ENCODE data around the gene TTLL5. TPM values are rescaled to one million over a fixed set of nuclear protein-coding genes. Genes with fewer than 3 reads are reported as not detected.

The TTLL5 gene
- total RNA-seq, 1 donor from 2014 or later = 15.5 TPM

DNA sequence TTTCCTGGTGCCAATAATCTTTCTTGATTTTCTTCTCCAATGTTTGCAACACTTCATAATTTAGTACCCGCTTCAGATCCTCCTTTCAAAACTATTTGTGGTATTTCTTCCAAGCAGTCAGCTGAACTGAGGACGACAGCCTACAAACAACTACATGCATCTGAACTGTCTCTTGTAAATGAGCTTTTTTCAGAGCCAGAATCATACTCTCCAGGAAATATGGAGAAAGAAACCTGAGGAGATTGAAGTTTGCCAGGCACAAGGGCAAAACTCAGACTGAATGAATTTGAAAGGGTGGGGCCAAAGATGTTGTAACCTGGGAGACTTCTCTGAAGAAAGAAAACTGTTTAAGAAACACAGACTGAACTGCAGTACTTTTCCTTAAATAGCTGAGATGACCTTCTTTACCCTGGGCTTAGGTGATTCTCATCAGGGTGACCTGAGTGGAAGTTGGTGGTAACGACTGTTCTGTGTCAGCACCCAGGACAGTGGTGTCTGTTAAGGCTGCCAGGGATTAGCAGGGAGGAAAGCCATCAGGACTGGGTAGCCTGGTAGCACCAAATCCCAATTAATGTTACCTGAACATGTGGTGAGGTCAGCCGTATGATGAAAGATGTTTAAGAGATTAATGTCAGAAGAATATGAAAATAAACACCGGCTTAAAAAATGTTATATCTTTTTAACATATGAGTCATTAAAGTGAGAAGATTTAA lies 225.7 kb downstream of the TTLL5 start:
- peak; percentile 34 for DNase-seq (ENCODE audit: low read depth)
- TF ChIP-seq, protein P1, sequence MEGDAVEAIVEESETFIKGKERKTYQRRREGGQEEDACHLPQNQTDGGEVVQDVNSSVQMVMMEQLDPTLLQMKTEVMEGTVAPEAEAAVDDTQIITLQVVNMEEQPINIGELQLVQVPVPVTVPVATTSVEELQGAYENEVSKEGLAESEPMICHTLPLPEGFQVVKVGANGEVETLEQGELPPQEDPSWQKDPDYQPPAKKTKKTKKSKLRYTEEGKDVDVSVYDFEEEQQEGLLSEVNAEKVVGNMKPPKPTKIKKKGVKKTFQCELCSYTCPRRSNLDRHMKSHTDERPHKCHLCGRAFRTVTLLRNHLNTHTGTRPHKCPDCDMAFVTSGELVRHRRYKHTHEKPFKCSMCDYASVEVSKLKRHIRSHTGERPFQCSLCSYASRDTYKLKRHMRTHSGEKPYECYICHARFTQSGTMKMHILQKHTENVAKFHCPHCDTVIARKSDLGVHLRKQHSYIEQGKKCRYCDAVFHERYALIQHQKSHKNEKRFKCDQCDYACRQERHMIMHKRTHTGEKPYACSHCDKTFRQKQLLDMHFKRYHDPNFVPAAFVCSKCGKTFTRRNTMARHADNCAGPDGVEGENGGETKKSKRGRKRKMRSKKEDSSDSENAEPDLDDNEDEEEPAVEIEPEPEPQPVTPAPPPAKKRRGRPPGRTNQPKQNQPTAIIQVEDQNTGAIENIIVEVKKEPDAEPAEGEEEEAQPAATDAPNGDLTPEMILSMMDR (IDR thresholded peaks at IDR 0.05; ENCODE audit: insufficient read depth, low read length, severe bottlenecking) = no peak
- no peak for FAIRE-seq

GRCh38 chr14:75888945-75889344 lies 227.9 kb downstream of the TTLL5 start:
- FAIRE-seq = no peak
- no peak for DNase-seq (ENCODE audit: low read depth)
- TF ChIP-seq, protein P1 (IDR thresholded peaks at IDR 0.05; ENCODE audit: insufficient read depth, low read length, severe bottlenecking) = no peak
- Histone ChIP-seq H3K4me3 (ENCODE audit: low read depth, low read length) (no peak overlapping the region), H3K36me3 (ENCODE audit: control insufficient read depth, insufficient read depth, low read length) (no peaks in the 10 kb centered on the region), H3K27me3 (ENCODE audit: control insufficient read depth, insufficient read depth, low read length) (no peaks in the 10 kb centered on the region)

More for the DNA sequence above, 225.7 kb downstream of the TTLL5 start:
- Histone ChIP-seq H3K27me3 (ENCODE audit: control insufficient read depth, insufficient read depth, low read length) (no peaks in the 10 kb centered on the region), H3K4me3 (ENCODE audit: low read depth, low read length) (no peak overlapping the region), H3K36me3 (ENCODE audit: control insufficient read depth, insufficient read depth, low read length) (no peaks in the 10 kb centered on the region)

GRCh38 chr14:75896341-75896740 lies 235.3 kb downstream of the TTLL5 start:
- DNase-seq (ENCODE audit: low read depth) (no peak), FAIRE-seq (no peak)
- Histone ChIP-seq H3K27me3 (ENCODE audit: control insufficient read depth, insufficient read depth, low read length) (no peaks in the 10 kb centered on the region), H3K36me3 (ENCODE audit: control insufficient read depth, insufficient read depth, low read length) (no peaks in the 10 kb centered on the region), H3K4me3 (ENCODE audit: low read depth, low read length) (no peak overlapping the region)
- TF ChIP-seq, protein P1 (IDR thresholded peaks at IDR 0.05; ENCODE audit: insufficient read depth, low read length, severe bottlenecking) = no peak

DNA sequence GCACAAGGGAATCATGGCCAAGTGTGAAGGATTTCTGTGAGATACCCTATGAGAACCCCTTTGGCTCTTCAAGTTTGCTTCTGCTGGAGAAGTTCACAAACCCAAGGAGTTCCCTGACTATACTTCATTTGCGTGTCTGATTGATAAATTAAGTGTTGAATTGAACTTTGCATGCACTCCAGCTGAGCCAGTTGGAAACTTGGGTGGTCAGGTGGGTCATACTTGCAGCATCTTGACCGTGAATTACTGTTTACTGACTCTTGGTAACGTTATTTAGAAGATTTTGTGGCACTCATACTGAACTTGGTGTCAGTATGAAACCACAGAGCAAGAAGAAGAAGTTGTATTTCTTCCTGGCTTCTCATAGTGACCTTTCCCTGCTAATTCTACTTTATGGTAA lies 243.3 kb downstream of the TTLL5 start:
- Histone ChIP-seq H3K4me3 (ENCODE audit: low read depth, low read length) (no peak overlapping the region), H3K36me3 (ENCODE audit: control insufficient read depth, insufficient read depth, low read length) (peaks cover 4% of the 10 kb centered on the region), H3K27me3 (ENCODE audit: control insufficient read depth, insufficient read depth, low read length) (no peaks in the 10 kb centered on the region)
- no peak for FAIRE-seq
- no peak for DNase-seq (ENCODE audit: low read depth)
- TF ChIP-seq, protein P1 (IDR thresholded peaks at IDR 0.05; ENCODE audit: insufficient read depth, low read length, severe bottlenecking) = no peak

GRCh38 chr14:75905147-75905904 lies 244.3 kb downstream of the TTLL5 start:
- Histone ChIP-seq H3K36me3 (ENCODE audit: control insufficient read depth, insufficient read depth, low read length) (peaks cover 4% of the 10 kb centered on the region), H3K27me3 (ENCODE audit: control insufficient read depth, insufficient read depth, low read length) (no peaks in the 10 kb centered on the region), H3K4me3 (ENCODE audit: low read depth, low read length) (no peak overlapping the region)
- TF ChIP-seq, protein P1 (IDR thresholded peaks at IDR 0.05; ENCODE audit: insufficient read depth, low read length, severe bottlenecking) = no peak
- FAIRE-seq (no peak), DNase-seq (ENCODE audit: low read depth) (no peak)
